OCI-LY1 (cell line): ENCODE data around the gene BAAT.

ENCODE experiments used
- CTCF ChIP-seq: fragments of 200-600 bp; sonication (generic), shearing (Covaris generic); IDR thresholded peaks from 2 replicates; pipeline ENCODE4 v1.5.1; 2017; ENCODE audit warnings: mild to moderate bottlenecking, antibody characterized with exemption, low read length, moderate library complexity, mixed read lengths
- EZH2 ChIP-seq: fragments of 200-600 bp; sonication (generic), shearing (Covaris generic); IDR thresholded peaks from 2 replicates; pipeline ENCODE4 v1.8.0; 2017; ENCODE audit warnings: borderline replicate concordance, mixed run types, mild to moderate bottlenecking, antibody characterized with exemption, low read length, moderate library complexity, mixed read lengths

DNA sequence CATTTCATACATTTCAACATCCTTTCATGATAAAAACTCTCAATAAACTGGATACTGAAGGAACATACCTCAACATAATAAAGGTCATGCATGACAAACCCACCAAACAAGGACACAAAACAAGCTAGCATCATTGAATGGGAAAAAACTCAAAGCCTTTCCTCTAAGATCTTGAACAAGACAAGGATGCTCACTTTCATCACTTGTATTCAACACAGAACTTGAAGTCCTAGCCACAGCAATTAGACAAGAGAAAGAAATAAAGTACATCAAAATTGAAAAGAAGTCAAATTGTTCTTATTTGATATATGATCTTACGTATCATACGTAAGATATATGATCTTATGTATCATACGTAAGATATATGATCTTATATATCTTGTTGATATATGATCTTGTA, 8.3 kb upstream of the BAAT start:
- TF ChIP-seq CTCF (no peak), EZH2 (no peak)
